Stimulated activated CD4-positive, alpha-beta T cell treated with anti-CD3 and anti-CD28 coated beads, Interleukin-1b, Interleukin-23, amount 100 ng/mL, for 4 hours (primary cell): ENCODE data around the gene ARL15.

ENCODE experiments used
- DNase-seq, 2 donors: peaks; one replicate each; pipeline ENCODE4 v3.0.0-alpha.2; 2020; ENCODE audit warnings: low read depth in 2 of 2

The ARL15 gene

GRCh38 chr5:54315736-54316528 lies 5.6 kb upstream of the ARL15 start:
- DNase-seq: no peak

GRCh38 chr5:54313311-54314270 lies 3.2 kb upstream of the ARL15 start:
- DNase-seq: no peak

GRCh38 chr5:54312499-54312898 lies 2.1 kb upstream of the ARL15 start:
- no peak for DNase-seq

- no peak for DNase-seq
Measured at GRCh38 chr5:54311176-54311677, 854 bp upstream of the ARL15 start.

GRCh38 chr5:54309691-54310432 lies 511 bp downstream of the ARL15 start:
- peak in 1 of 2 donors; percentile 24 for DNase-seq

- no peak for DNase-seq
Measured at GRCh38 chr5:54309276-54309675, 1.1 kb downstream of the ARL15 start.

- DNase-seq: no peak
Measured at GRCh38 chr5:54307583-54307982, 2.8 kb downstream of the ARL15 start.

GRCh38 chr5:54306893-54307292 lies 3.5 kb downstream of the ARL15 start:
- no peak for DNase-seq

GRCh38 chr5:54305737-54306136 lies 4.6 kb downstream of the ARL15 start:
- no peak for DNase-seq

GRCh38 chr5:54304040-54304439 lies 6.3 kb downstream of the ARL15 start:
- DNase-seq: no peak

- no peak for DNase-seq
Measured at GRCh38 chr5:54302267-54302687, 8.1 kb downstream of the ARL15 start.

- no peak for DNase-seq
Measured at GRCh38 chr5:54301849-54302248, 8.5 kb downstream of the ARL15 start.

- DNase-seq: no peak
Measured at GRCh38 chr5:54301220-54301619, 9.2 kb downstream of the ARL15 start.

GRCh38 chr5:54298947-54299346 lies 11.4 kb downstream of the ARL15 start:
- no peak for DNase-seq

- no peak for DNase-seq
Measured at GRCh38 chr5:54296386-54296785, 14.0 kb downstream of the ARL15 start.

GRCh38 chr5:54295651-54296276 lies 14.6 kb downstream of the ARL15 start:
- no peak for DNase-seq

GRCh38 chr5:54294097-54294667 lies 16.2 kb downstream of the ARL15 start:
- no peak for DNase-seq

GRCh38 chr5:54292866-54293265 lies 17.5 kb downstream of the ARL15 start:
- DNase-seq: no peak

GRCh38 chr5:54291498-54291897 lies 18.9 kb downstream of the ARL15 start:
- no peak for DNase-seq

GRCh38 chr5:54289769-54290168 lies 20.6 kb downstream of the ARL15 start:
- DNase-seq: no peak
